ENCODE results near the gene MMP11.

- TF ChIP-seq, protein P1, sequence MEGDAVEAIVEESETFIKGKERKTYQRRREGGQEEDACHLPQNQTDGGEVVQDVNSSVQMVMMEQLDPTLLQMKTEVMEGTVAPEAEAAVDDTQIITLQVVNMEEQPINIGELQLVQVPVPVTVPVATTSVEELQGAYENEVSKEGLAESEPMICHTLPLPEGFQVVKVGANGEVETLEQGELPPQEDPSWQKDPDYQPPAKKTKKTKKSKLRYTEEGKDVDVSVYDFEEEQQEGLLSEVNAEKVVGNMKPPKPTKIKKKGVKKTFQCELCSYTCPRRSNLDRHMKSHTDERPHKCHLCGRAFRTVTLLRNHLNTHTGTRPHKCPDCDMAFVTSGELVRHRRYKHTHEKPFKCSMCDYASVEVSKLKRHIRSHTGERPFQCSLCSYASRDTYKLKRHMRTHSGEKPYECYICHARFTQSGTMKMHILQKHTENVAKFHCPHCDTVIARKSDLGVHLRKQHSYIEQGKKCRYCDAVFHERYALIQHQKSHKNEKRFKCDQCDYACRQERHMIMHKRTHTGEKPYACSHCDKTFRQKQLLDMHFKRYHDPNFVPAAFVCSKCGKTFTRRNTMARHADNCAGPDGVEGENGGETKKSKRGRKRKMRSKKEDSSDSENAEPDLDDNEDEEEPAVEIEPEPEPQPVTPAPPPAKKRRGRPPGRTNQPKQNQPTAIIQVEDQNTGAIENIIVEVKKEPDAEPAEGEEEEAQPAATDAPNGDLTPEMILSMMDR (IDR thresholded peaks at IDR 0.05; ENCODE audit: low read depth, low read length), result no peak
- no peak for TF ChIP-seq MAX (IDR thresholded peaks at IDR 0.05; ENCODE audit: low read depth, low read length)
These were observed 949 bp downstream of the MMP11 start for GRCh38 chr22:23773483-23774113.
